Caco-2 (cell line): Measurements from ENCODE around the gene RCN2. TPM values are rescaled to one million over a fixed set of nuclear protein-coding genes. Genes with fewer than 3 reads are reported as not detected.

Source experiments
- BruUV-seq: library from RNA; stranded (reverse); fragments of 400-500 nt; replicated peaks from 2 replicates; lab custom pipeline; 2021; lab: Mats Ljungman, UMichigan
- CTCF ChIA-PET: fragments of 300-600 bp; sonication (Branson Sonifier 250); formaldehyde crosslinking; loops from one replicate; lab custom pipeline; 2022; ENCODE audit warnings: antibody characterized with exemption; lab: Charles Lee
- POLR2A ChIA-PET: fragments of 300-600 bp; sonication (Branson Sonifier 250); formaldehyde crosslinking; loops from one replicate; lab custom pipeline; 2022; ENCODE audit warnings: antibody characterized with exemption; lab: Charles Lee
- DNase-seq, 2 experiments: peaks; one replicate each; pipeline versions ENCODE4 v3.0.0 to v3.0.0-alpha.2; 2020 to 2022
- H3K27me3 ChIP-seq: replicated peaks from 2 replicates; pipeline ENCODE4 v1.6.0; 2011; ENCODE audit warnings: low read length; ENCODE audit not compliant: control insufficient read depth, insufficient read depth
- H3K36me3 ChIP-seq: 2 replicates; pipeline ENCODE4 v1.5.1; 2011; ENCODE audit warnings: low read length; ENCODE audit not compliant: control insufficient read depth, insufficient read depth
- H3K4me1 ChIP-seq: fragments of 250-450 bp; sonication (Bioruptor Pico); 2 replicates; pipeline ENCODE4 v1.5.1; 2020; ENCODE audit warnings: mild to moderate bottlenecking
- H3K4me3 ChIP-seq: 2 replicates; pipeline ENCODE4 v1.5.1; 2011; ENCODE audit warnings: low read depth, mild to moderate bottlenecking, control low read depth, low read length
- H3K9me3 ChIP-seq: fragments of 250-450 bp; sonication (Bioruptor Pico); 2 replicates; pipeline ENCODE4 v1.5.1; 2020; ENCODE audit warnings: mild to moderate bottlenecking, moderate library complexity
- H3K27ac Mint-ChIP-seq: one replicate; pipeline ENCODE4 v1.8.0; 2022; ENCODE audit warnings: mixed read lengths; ENCODE audit not compliant: unreplicated experiment
- H3K27me3 Mint-ChIP-seq: one replicate; pipeline ENCODE4 v1.8.0; 2022; ENCODE audit warnings: mixed read lengths; ENCODE audit not compliant: insufficient read depth, unreplicated experiment
- H3K36me3 Mint-ChIP-seq: one replicate; pipeline ENCODE4 v1.8.0; 2022; ENCODE audit warnings: mild to moderate bottlenecking, mixed read lengths; ENCODE audit not compliant: insufficient read depth, unreplicated experiment
- H3K4me1 Mint-ChIP-seq: one replicate; pipeline ENCODE4 v1.8.0; 2022; ENCODE audit warnings: low read depth, mixed read lengths; ENCODE audit not compliant: unreplicated experiment
- H3K4me3 Mint-ChIP-seq: one replicate; pipeline ENCODE4 v1.8.0; 2022; ENCODE audit warnings: mild to moderate bottlenecking, moderate library complexity, mixed read lengths; ENCODE audit not compliant: unreplicated experiment
- H3K9me3 Mint-ChIP-seq: one replicate; pipeline ENCODE4 v1.8.0; 2022; ENCODE audit warnings: mixed read lengths; ENCODE audit not compliant: unreplicated experiment
- intact Hi-C: fragments of 100-400 bp; cut with micrococcal nuclease; formaldehyde crosslinking; loops from one replicate; pipeline ENCODE4 v1.10.0; 2022; ENCODE audit not compliant: unreplicated experiment
- total RNA-seq: library from RNA; stranded (reverse); gene quantifications from 2 replicates; pipeline ENCODE4 v1.2.3, GENCODE V29; 2022
- TF ChIP-seq, protein P1 (sequence below), 2 experiments: fragments of 200-600 bp in 1 of 2; IDR thresholded peaks; 1 replicate in 1 of 2; 2 replicates in 1 of 2; pipeline versions ENCODE4 v1.5.1 to v1.8.0; 2011 to 2022; ENCODE audit warnings: antibody characterized with exemption in 1 of 2, control low read depth in 1 of 2, inconsistent platforms in 1 of 2, low read depth in 1 of 2, low read length in 1 of 2, mild to moderate bottlenecking in 1 of 2, moderate library complexity in 1 of 2; ENCODE audit not compliant: insufficient read depth in 1 of 2, severe bottlenecking in 1 of 2, unreplicated experiment in 1 of 2

The RCN2 gene
- total RNA-seq, 1 experiment from 2014 or later = 73.7 TPM

DNA sequence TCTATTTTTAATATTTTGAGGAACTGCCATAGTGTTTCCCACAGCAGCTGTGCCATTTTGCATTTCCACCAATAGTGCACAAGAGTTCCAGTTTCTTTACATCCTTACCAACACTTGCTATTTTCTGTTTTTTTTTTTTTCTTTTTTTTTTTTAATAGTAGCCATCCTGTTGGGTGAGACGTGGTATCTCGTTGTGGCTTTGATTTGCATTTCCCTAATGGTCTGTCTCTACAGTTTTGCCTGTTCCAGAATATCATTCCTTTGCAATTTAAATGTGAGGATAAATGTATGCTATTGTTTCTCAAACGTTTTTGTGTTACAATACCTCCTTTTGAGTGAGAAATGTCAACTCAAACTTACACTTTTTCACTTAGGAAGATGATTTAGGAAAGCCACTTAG, 22.4 kb downstream of the RCN2 start:
- intact Hi-C loops = no loop called here
- H3K27me3 Mint-ChIP-seq = no peaks in the 10 kb centered on the region

DNA sequence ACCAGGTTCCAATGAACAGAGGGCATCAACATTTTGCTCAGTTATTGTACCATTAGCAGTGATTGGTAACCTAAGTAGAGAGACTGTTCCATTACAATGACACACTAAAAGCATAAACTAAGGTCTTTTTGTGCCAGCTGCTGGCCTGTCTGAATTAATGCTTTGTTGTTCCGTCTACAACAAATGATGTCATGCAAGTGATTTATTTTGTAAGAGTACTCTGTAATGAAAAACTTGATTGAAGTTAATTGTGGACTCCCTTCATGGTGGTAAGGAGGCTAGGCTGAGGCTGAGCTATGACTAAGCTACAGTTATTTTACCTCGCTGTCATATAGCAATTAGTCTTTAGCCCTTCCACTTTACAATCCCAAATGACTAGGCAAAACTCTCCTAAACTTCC, 23.2 kb downstream of the RCN2 start:
- H3K4me3 Mint-ChIP-seq = no peak overlapping the region
- no TSS peak for BruUV-seq
- H3K4me1 Mint-ChIP-seq = no peaks in the 10 kb centered on the region
- no peaks in the 10 kb centered on the region for H3K9me3 Mint-ChIP-seq
- Histone ChIP-seq H3K27me3 (no peaks in the 10 kb centered on the region), H3K9me3 (no peaks in the 10 kb centered on the region), H3K36me3 (no peaks in the 10 kb centered on the region), H3K4me3 (no peak overlapping the region), H3K4me1 (no peaks in the 10 kb centered on the region)
- DNase-seq = no peak
- ChIA-PET CTCF (interaction anchor here (0.7 kb wide), 1 partner anchor 127 kb away, joined by 7 read pairs; no protein-coding TSS in a partner anchor), POLR2A (no interaction called here)
- peaks cover 12% of the 10 kb centered on the region for H3K36me3 Mint-ChIP-seq
- intact Hi-C loops = no loop called here
- H3K27me3 Mint-ChIP-seq = no peaks in the 10 kb centered on the region
- H3K27ac Mint-ChIP-seq = no peak overlapping the region
- TF ChIP-seq, protein P1, sequence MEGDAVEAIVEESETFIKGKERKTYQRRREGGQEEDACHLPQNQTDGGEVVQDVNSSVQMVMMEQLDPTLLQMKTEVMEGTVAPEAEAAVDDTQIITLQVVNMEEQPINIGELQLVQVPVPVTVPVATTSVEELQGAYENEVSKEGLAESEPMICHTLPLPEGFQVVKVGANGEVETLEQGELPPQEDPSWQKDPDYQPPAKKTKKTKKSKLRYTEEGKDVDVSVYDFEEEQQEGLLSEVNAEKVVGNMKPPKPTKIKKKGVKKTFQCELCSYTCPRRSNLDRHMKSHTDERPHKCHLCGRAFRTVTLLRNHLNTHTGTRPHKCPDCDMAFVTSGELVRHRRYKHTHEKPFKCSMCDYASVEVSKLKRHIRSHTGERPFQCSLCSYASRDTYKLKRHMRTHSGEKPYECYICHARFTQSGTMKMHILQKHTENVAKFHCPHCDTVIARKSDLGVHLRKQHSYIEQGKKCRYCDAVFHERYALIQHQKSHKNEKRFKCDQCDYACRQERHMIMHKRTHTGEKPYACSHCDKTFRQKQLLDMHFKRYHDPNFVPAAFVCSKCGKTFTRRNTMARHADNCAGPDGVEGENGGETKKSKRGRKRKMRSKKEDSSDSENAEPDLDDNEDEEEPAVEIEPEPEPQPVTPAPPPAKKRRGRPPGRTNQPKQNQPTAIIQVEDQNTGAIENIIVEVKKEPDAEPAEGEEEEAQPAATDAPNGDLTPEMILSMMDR (IDR thresholded peaks at IDR 0.05; ENCODE audit: insufficient read depth in 1 of 2, low read depth in 1 of 2, low read length in 1 of 2, severe bottlenecking in 1 of 2, unreplicated experiment in 1 of 2) = no peak

More for the DNA sequence above, 22.4 kb downstream of the RCN2 start:
- CTCF ChIA-PET = no interaction called here
- no peak for DNase-seq
- TF ChIP-seq, protein P1 (IDR thresholded peaks at IDR 0.05; ENCODE audit: insufficient read depth in 1 of 2, low read depth in 1 of 2, low read length in 1 of 2, severe bottlenecking in 1 of 2, unreplicated experiment in 1 of 2) = no peak
- Mint-ChIP-seq H3K4me1 (no peaks in the 10 kb centered on the region), H3K4me3 (no peak overlapping the region), H3K9me3 (no peaks in the 10 kb centered on the region), H3K27ac (no peak overlapping the region), H3K36me3 (peaks cover 13% of the 10 kb centered on the region)
- no peaks in the 10 kb centered on the region for H3K36me3 ChIP-seq
- H3K9me3 ChIP-seq = no peaks in the 10 kb centered on the region
- H3K4me3 ChIP-seq = no peak overlapping the region
- POLR2A ChIA-PET = interaction anchor here (0.7 kb wide), 1 partner anchor 28 kb away, joined by 4 read pairs; no protein-coding TSS in a partner anchor
- no TSS peak for BruUV-seq
- H3K4me1 ChIP-seq = no peaks in the 10 kb centered on the region
- no peaks in the 10 kb centered on the region for H3K27me3 ChIP-seq

DNA sequence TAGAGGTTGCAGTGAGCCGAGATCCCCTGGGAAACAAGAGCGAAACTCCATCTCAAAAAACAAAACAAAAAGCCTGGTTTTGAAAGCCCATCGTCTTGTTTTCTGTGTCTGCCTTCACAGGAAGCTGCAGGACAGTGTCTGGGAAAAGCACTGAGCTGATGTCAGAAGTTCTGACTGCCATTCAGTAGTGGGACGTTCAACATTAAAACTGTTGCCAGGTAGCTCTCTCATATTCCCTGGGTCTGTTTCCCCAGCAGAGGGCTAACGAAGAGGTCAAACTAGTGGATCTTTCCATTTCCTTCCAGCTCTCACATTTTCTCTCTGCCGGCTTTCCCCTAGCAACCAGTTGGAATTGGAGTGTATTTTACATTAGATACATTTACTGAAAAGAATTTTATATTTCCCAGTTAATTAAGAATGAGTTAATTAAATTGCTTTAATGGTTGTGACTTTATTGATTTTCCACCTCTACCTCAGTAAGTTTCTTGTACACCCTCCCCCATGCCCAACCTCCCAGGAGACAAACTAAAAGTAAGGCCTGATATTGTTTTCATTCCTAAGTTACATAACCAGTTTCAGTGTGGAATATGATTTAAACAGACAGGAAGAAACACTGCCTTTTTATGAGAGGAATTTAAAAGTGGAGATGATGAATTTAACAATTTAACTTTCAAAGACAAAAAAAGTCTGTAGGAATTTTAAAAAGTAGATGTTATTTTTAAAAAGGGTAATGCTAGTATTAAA, 29.9 kb downstream of the RCN2 start:
- H3K4me3 ChIP-seq = no peak overlapping the region
- H3K27me3 ChIP-seq = no peaks in the 10 kb centered on the region
- Mint-ChIP-seq H3K9me3 (no peaks in the 10 kb centered on the region), H3K4me3 (no peak overlapping the region), H3K27ac (no peak overlapping the region), H3K36me3 (no peaks in the 10 kb centered on the region), H3K27me3 (peaks cover 4% of the 10 kb centered on the region), H3K4me1 (no peaks in the 10 kb centered on the region)
- intact Hi-C loops = no loop called here
- TF ChIP-seq, protein P1 (IDR thresholded peaks at IDR 0.05; ENCODE audit: insufficient read depth in 1 of 2, low read depth in 1 of 2, low read length in 1 of 2, severe bottlenecking in 1 of 2, unreplicated experiment in 1 of 2) = no peak
- no peak for DNase-seq
- no peaks in the 10 kb centered on the region for H3K4me1 ChIP-seq
- POLR2A ChIA-PET = no interaction called here
- no peaks in the 10 kb centered on the region for H3K36me3 ChIP-seq
- no peaks in the 10 kb centered on the region for H3K9me3 ChIP-seq
- CTCF ChIA-PET = no interaction called here
- BruUV-seq = no TSS peak
